Measurements from ENCODE around the gene TEX19.
A peak's percentile ranks its signal among the peaks of the same experiment; 100 is the strongest.
"Not testable (repeated sequence)": the region's sequence is repeated elsewhere in the genome, so short reads cannot be mapped to it uniquely, and the experiment has no call there.

The TEX19 gene

GRCh38 chr17:82350182-82351030, 8.6 kb upstream of the TEX19 start:
- H3K36me3 Mint-ChIP-seq (ENCODE audit: insufficient read depth) = no peaks in the 10 kb centered on the region
- H3K27ac Mint-ChIP-seq = no peak overlapping the region
- no peaks in the 10 kb centered on the region for H3K9me3 Mint-ChIP-seq
- H3K27me3 Mint-ChIP-seq = peaks cover 18 to 49% of the 10 kb centered on the region in 2 donors
- ATAC-seq (replicated peaks) = peak; percentile 65
- DNase-seq = no peak
- H3K4me3 Mint-ChIP-seq = no peak overlapping the region
- H3K4me1 Mint-ChIP-seq (ENCODE audit: low read depth in 2 of 2) = peaks cover 6 to 11% of the 10 kb centered on the region in 2 donors

GRCh38 chr17:82351254-82351712, 7.8 kb upstream of the TEX19 start:
- ATAC-seq (replicated peaks) = no peak
- H3K4me1 Mint-ChIP-seq (ENCODE audit: low read depth in 2 of 2) = peaks cover 5 to 9% of the 10 kb centered on the region in 2 donors
- no peaks in the 10 kb centered on the region for H3K9me3 Mint-ChIP-seq
- no peak for DNase-seq
- H3K27ac Mint-ChIP-seq = no peak overlapping the region
- H3K4me3 Mint-ChIP-seq = no peak overlapping the region
- peaks cover 22 to 50% of the 10 kb centered on the region in 2 donors for H3K27me3 Mint-ChIP-seq
- H3K36me3 Mint-ChIP-seq (ENCODE audit: insufficient read depth) = no peaks in the 10 kb centered on the region

- Mint-ChIP-seq H3K27ac (no peak overlapping the region), H3K36me3 (ENCODE audit: insufficient read depth) (no peaks in the 10 kb centered on the region)
- peak; percentile 80 to 83 (median 80) for DNase-seq
These were observed 7.1 kb upstream of the TEX19 start for GRCh38 chr17:82351713-82352488.

DNA sequence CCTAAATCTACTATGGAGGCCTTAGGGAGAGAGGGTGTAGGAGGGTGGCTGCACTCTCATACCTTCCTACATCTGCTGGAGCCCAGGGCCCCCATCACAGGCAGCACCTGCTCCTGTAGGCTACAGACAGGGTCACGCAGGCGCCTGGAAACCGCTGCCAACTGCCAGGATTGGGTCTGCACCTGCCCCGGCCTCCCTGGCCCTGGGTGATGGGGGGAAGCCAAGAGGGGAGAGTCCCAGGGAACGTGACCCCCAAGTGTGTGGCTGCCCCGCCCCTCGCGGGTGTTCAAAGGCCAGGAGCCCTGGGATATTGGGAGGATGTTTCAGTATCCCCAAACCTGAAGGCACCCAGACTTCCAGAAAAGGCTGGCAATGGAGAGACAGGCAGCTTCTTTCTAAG, 5.6 kb upstream of the TEX19 start:
- DNase-seq (no peak), ATAC-seq (replicated peaks) (no peak)
- no peaks in the 10 kb centered on the region for H3K9me3 Mint-ChIP-seq
- H3K27me3 Mint-ChIP-seq = peaks cover 19 to 43% of the 10 kb centered on the region in 2 donors
- H3K36me3 Mint-ChIP-seq (ENCODE audit: insufficient read depth) = no peaks in the 10 kb centered on the region
- peaks cover 0 to 10% of the 10 kb centered on the region in 2 donors for H3K4me1 Mint-ChIP-seq (ENCODE audit: low read depth in 2 of 2)
- H3K27ac Mint-ChIP-seq = no peak overlapping the region
- no peak overlapping the region for H3K4me3 Mint-ChIP-seq

More at GRCh38 chr17:82351713-82352488, 7.1 kb upstream of the TEX19 start:
- Mint-ChIP-seq H3K4me1 (ENCODE audit: low read depth in 2 of 2) (peaks cover 0 to 7% of the 10 kb centered on the region in 2 donors), H3K9me3 (no peaks in the 10 kb centered on the region), H3K4me3 (no peak overlapping the region), H3K27me3 (peaks cover 18 to 44% of the 10 kb centered on the region in 2 donors)
- peak; percentile 82 for ATAC-seq (replicated peaks)

DNA sequence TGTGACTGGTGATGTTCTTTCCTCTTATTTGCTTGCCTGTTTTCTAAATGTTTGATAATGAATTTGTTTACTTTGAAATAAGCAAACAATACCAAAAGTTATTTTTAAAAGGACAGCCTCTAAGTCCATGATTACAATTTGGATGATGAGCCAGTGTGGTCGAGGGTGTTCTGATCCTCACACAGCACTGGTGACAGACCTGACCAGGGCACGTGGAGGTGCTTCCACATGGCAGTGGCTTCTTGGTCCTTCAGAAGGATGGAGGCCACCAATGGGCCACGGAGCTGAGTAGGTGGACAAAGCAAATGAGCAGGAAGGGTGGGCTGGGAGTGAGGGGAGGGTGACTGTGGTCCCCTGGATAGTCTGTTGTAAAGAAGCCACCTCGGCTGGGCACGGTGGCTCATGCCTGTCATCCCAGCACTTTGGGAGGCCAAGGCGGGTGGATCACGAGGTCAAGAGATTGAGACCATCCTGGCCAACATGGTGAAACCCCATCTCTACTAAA, 4.2 kb upstream of the TEX19 start:
- Mint-ChIP-seq H3K4me3 (no peak overlapping the region), H3K27me3 (peaks cover 17 to 34% of the 10 kb centered on the region in 2 donors), H3K36me3 (ENCODE audit: insufficient read depth) (no peaks in the 10 kb centered on the region), H3K4me1 (ENCODE audit: low read depth in 2 of 2) (peaks cover 0 to 13% of the 10 kb centered on the region in 2 donors), H3K27ac (no peak overlapping the region), H3K9me3 (no peaks in the 10 kb centered on the region)
- DNase-seq = no peak
- no peak for ATAC-seq (replicated peaks)

GRCh38 chr17:82355770-82356427, 3.1 kb upstream of the TEX19 start:
- Mint-ChIP-seq H3K4me1 (ENCODE audit: low read depth in 2 of 2) (peaks cover 0 to 13% of the 10 kb centered on the region in 2 donors), H3K9me3 (no peaks in the 10 kb centered on the region), H3K36me3 (ENCODE audit: insufficient read depth) (no peaks in the 10 kb centered on the region), H3K4me3 (no peak overlapping the region), H3K27ac (no peak overlapping the region), H3K27me3 (peaks cover 17 to 32% of the 10 kb centered on the region in 2 donors)
- no peak for ATAC-seq (replicated peaks)
- DNase-seq = no peak

DNA sequence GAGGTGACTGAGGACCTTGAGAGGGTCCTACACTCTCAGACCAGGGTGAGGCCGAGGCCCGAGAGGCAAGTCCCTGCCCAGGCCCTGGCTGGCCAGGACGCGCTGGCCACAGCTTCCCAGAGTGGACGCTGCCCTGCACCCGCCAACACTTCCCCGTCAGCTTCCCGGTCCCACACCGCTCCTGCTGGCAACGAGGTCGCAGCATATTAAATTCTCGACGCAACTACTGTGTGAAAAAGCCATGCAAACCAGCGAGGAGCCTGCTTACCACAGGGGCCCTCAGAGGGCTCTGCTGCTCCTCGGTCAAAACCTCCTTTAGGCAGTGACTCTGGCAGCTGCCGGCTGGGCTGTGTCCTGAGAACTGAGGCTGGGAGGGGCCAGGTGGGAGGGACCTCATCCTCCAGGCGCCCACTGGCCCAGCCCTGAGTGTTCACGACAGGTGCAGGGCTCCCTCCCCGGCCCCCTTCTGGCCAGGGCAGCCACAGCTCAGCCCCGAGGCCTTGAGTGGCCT, 2.1 kb upstream of the TEX19 start:
- no peak overlapping the region for H3K4me3 Mint-ChIP-seq
- DNase-seq (no peak), ATAC-seq (replicated peaks) (no peak)
- no peaks in the 10 kb centered on the region for H3K9me3 Mint-ChIP-seq
- H3K27me3 Mint-ChIP-seq = peaks cover 17 to 27% of the 10 kb centered on the region in 2 donors
- no peaks in the 10 kb centered on the region for H3K36me3 Mint-ChIP-seq (ENCODE audit: insufficient read depth)
- H3K4me1 Mint-ChIP-seq (ENCODE audit: low read depth in 2 of 2) = peaks cover 0 to 10% of the 10 kb centered on the region in 2 donors
- H3K27ac Mint-ChIP-seq = no peak overlapping the region

- ATAC-seq (replicated peaks) (no peak), DNase-seq (no peak)
- H3K4me3 Mint-ChIP-seq = no peak overlapping the region
- H3K27me3 Mint-ChIP-seq = peaks cover 17 to 31% of the 10 kb centered on the region in 2 donors
- H3K9me3 Mint-ChIP-seq = no peaks in the 10 kb centered on the region
- H3K27ac Mint-ChIP-seq = no peak overlapping the region
- H3K4me1 Mint-ChIP-seq (ENCODE audit: low read depth in 2 of 2) = peaks cover 0 to 5% of the 10 kb centered on the region in 2 donors
- no peaks in the 10 kb centered on the region for H3K36me3 Mint-ChIP-seq (ENCODE audit: insufficient read depth)
These were observed 1.7 kb upstream of the TEX19 start for GRCh38 chr17:82357394-82357793.

GRCh38 chr17:82359451-82360074, 516 bp downstream of the TEX19 start:
- not testable (repeated sequence) for H3K4me3 Mint-ChIP-seq; DNase-seq; H3K9me3 Mint-ChIP-seq; ATAC-seq (replicated peaks); H3K27ac Mint-ChIP-seq; H3K4me1 Mint-ChIP-seq (ENCODE audit: low read depth in 2 of 2); H3K36me3 Mint-ChIP-seq (ENCODE audit: insufficient read depth)
- peaks cover 17 to 34% of the 10 kb centered on the region in 2 donors for H3K27me3 Mint-ChIP-seq

GRCh38 chr17:82361885-82362633, 3.0 kb downstream of the TEX19 start:
- peaks cover 0 to 5% of the 10 kb centered on the region in 2 donors for H3K4me1 Mint-ChIP-seq (ENCODE audit: low read depth in 2 of 2)
- H3K9me3 Mint-ChIP-seq = no peaks in the 10 kb centered on the region

GRCh38 chr17:82365606-82366295, 6.7 kb downstream of the TEX19 start:
- peaks cover 8 to 28% of the 10 kb centered on the region in 2 donors for H3K27me3 Mint-ChIP-seq
- peaks cover 0 to 1% of the 10 kb centered on the region in 2 donors for H3K4me1 Mint-ChIP-seq (ENCODE audit: low read depth in 2 of 2)
- no peak for DNase-seq
- H3K36me3 Mint-ChIP-seq (ENCODE audit: insufficient read depth) = peaks cover 4% of the 10 kb centered on the region
- H3K27ac Mint-ChIP-seq = no peak overlapping the region
- H3K9me3 Mint-ChIP-seq = no peaks in the 10 kb centered on the region
- ATAC-seq (replicated peaks) = no peak
- H3K4me3 Mint-ChIP-seq = no peak overlapping the region

More at GRCh38 chr17:82361885-82362633, 3.0 kb downstream of the TEX19 start:
- Mint-ChIP-seq H3K4me3 (no peak overlapping the region), H3K27me3 (peaks cover 7 to 20% of the 10 kb centered on the region in 2 donors), H3K27ac (peak overlapping the region in 1 of 2 donors; percentile 14), H3K36me3 (ENCODE audit: insufficient read depth) (no peaks in the 10 kb centered on the region)
- ATAC-seq (replicated peaks) (no peak), DNase-seq (no peak)

All from effector memory CD8-positive, alpha-beta T cell (primary cell).